ENCODE measurements around the gene CABLES2.

The CABLES2 gene

DNA sequence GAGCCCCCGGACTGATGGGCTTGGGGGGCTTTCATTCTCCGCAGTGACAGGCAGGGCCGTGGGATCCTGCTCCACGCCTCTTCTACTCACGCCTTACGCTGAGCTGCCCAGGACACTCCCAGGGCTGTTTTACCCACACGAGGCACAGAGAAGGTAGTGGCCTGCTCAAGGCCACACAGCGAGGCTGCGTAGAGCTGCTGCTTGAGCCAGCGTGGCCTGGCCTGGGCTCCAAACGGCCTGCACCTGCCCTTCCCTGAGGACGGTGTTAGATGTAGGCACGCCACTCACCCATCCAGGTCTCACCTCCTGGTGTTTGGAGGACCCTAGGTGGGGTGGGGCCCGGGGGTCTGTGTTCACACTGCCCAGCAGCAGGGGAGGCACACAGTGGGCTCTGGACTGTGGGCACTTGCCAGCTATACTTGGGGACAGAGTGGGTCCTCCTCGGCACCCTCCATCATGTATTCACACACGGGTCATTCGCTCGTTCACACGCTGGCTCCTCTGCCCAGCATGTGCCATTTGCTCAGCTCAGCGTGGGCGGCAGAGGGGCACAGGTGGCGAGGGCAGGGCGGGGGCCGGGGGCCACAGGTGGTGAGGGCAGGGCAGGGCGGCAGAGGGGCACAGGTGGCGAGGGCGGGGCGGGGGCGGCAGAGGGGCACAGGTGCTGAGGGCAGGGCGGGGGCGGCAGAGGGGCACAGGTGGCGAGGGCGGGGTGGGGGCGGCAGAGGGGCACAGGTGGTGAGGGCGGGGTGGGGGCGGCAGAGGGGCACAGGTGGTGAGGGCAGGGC lies 38.7 kb upstream of the CABLES2 start:
- no peak overlapping the region for H3K4me2 ChIP-seq (ENCODE audit: low read length)
- no peaks in the 10 kb centered on the region for H3K4me1 ChIP-seq (ENCODE audit: control insufficient read depth, low read length)
- H3K9me2 ChIP-seq (replicated peaks; ENCODE audit: control insufficient read depth, low read length), result no peaks in the 10 kb centered on the region
- no peaks in the 10 kb centered on the region for H3K27me3 ChIP-seq (ENCODE audit: control insufficient read depth, low read length)
- no peaks in the 10 kb centered on the region for H4K20me1 ChIP-seq (ENCODE audit: control insufficient read depth, insufficient read depth, low read depth, low read length)
- H3K27ac ChIP-seq (ENCODE audit: low read depth, low read length), result no peak overlapping the region
- H3F3A ChIP-seq (ENCODE audit: control insufficient read depth, insufficient read depth), result no peaks in the 10 kb centered on the region
- no peak overlapping the region for H3K4me3 ChIP-seq (ENCODE audit: low read length)
- H3K9me3 ChIP-seq (ENCODE audit: control insufficient read depth, insufficient read depth, low read length), result no peaks in the 10 kb centered on the region
- H3K79me2 ChIP-seq (ENCODE audit: control insufficient read depth, low read length), result no peaks in the 10 kb centered on the region
- TF ChIP-seq, protein P1, sequence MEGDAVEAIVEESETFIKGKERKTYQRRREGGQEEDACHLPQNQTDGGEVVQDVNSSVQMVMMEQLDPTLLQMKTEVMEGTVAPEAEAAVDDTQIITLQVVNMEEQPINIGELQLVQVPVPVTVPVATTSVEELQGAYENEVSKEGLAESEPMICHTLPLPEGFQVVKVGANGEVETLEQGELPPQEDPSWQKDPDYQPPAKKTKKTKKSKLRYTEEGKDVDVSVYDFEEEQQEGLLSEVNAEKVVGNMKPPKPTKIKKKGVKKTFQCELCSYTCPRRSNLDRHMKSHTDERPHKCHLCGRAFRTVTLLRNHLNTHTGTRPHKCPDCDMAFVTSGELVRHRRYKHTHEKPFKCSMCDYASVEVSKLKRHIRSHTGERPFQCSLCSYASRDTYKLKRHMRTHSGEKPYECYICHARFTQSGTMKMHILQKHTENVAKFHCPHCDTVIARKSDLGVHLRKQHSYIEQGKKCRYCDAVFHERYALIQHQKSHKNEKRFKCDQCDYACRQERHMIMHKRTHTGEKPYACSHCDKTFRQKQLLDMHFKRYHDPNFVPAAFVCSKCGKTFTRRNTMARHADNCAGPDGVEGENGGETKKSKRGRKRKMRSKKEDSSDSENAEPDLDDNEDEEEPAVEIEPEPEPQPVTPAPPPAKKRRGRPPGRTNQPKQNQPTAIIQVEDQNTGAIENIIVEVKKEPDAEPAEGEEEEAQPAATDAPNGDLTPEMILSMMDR (IDR thresholded peaks at IDR 0.05; ENCODE audit: low read depth, low read length, poor library complexity, severe bottlenecking), result no peak
- no peak for TF ChIP-seq EZH2phosphoT487 (IDR thresholded peaks at IDR 0.05; ENCODE audit: borderline replicate concordance, low read length)
- H3K36me3 ChIP-seq (ENCODE audit: control insufficient read depth, low read length), result no peaks in the 10 kb centered on the region

DNA sequence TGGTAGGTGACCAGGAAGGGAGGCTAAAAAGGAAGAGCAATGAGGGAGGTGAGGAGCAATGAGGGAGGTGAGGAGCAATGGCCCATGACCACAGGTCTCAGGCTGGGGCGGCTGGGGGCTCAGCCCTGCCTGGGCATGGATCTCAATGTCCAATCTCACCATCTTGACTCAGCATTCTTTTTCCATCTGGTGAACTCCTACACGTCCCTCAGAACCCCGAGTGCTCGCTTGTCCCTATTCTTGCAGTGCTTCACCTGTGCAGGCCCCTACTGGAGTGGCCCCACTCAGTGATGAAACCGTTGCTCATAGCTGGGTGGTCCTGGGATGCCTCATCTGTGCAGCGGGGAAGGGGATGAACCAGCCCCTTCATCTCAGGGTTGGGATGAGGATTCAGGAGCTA lies 37.2 kb upstream of the CABLES2 start:
- no peaks in the 10 kb centered on the region for H3K79me2 ChIP-seq (ENCODE audit: control insufficient read depth, low read length)
- H3K4me3 ChIP-seq (ENCODE audit: low read length), result no peak overlapping the region
- H3F3A ChIP-seq (ENCODE audit: control insufficient read depth, insufficient read depth), result no peaks in the 10 kb centered on the region
- H3K27ac ChIP-seq (ENCODE audit: low read depth, low read length), result no peak overlapping the region
- TF ChIP-seq, protein P1 (IDR thresholded peaks at IDR 0.05; ENCODE audit: low read depth, low read length, poor library complexity, severe bottlenecking), result no peak
- H3K9me3 ChIP-seq (ENCODE audit: control insufficient read depth, insufficient read depth, low read length), result no peaks in the 10 kb centered on the region
- no peak overlapping the region for H3K4me2 ChIP-seq (ENCODE audit: low read length)
- no peaks in the 10 kb centered on the region for H3K9me2 ChIP-seq (replicated peaks; ENCODE audit: control insufficient read depth, low read length)
- H4K20me1 ChIP-seq (ENCODE audit: control insufficient read depth, insufficient read depth, low read depth, low read length), result no peaks in the 10 kb centered on the region
- H3K27me3 ChIP-seq (ENCODE audit: control insufficient read depth, low read length), result 0 out of 2 replicates have a peak, but pooled peaks cover 3% of the 10 kb centered on the region
- H3K4me1 ChIP-seq (ENCODE audit: control insufficient read depth, low read length), result peaks cover 6% of the 10 kb centered on the region
- no peaks in the 10 kb centered on the region for H3K36me3 ChIP-seq (ENCODE audit: control insufficient read depth, low read length)

DNA sequence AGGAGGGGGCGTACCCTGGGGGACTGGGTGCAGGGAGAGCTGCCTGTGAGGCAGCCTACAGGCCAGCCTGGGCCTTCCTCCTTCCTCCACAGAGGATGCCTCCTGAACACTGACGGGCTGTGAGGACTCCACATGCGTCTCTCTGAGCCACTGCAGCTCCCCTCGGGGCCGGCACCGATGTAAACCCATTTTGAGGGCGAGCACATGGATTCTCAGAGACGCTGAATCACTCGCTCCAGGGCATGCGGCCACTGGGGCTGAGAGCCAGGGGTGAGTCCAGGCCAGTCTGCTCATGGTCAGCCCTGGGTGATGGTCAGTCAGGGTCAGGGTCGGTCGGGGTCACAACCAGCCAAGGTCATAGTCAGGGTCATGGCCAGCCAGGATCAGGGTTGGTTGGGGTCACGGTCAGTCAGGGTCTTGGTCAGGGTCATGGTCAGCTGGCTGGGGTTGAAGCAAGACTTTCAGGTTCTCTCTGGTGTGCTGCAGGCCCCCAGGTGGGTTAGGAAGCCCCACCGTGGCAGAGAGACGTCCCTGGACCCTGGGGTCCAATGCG lies 35.0 kb upstream of the CABLES2 start:
- Histone ChIP-seq H3K27ac (ENCODE audit: low read depth, low read length) (no peak overlapping the region), H3K79me2 (ENCODE audit: control insufficient read depth, low read length) (no peaks in the 10 kb centered on the region), H3K36me3 (ENCODE audit: control insufficient read depth, low read length) (no peaks in the 10 kb centered on the region), H4K20me1 (ENCODE audit: control insufficient read depth, insufficient read depth, low read depth, low read length) (no peaks in the 10 kb centered on the region), H3K4me3 (ENCODE audit: low read length) (no peak overlapping the region), H3K4me1 (ENCODE audit: control insufficient read depth, low read length) (peaks cover 10% of the 10 kb centered on the region), H3K4me2 (ENCODE audit: low read length) (no peak overlapping the region), H3K9me3 (ENCODE audit: control insufficient read depth, insufficient read depth, low read length) (no peaks in the 10 kb centered on the region), H3K27me3 (ENCODE audit: control insufficient read depth, low read length) (0 out of 2 replicates have a peak, but pooled peaks cover 3% of the 10 kb centered on the region), H3K9me2 (replicated peaks; ENCODE audit: control insufficient read depth, low read length) (no peaks in the 10 kb centered on the region), H3F3A (ENCODE audit: control insufficient read depth, insufficient read depth) (no peaks in the 10 kb centered on the region)
- TF ChIP-seq EZH2phosphoT487 (IDR thresholded peaks at IDR 0.05; ENCODE audit: borderline replicate concordance, low read length), result no peak
- TF ChIP-seq, protein P1 (IDR thresholded peaks at IDR 0.05; ENCODE audit: low read depth, low read length, poor library complexity, severe bottlenecking), result no peak
